ENCODE results near the gene FARSA. TPM values are rescaled to one million over a fixed set of nuclear protein-coding genes. Genes with fewer than 3 reads are reported as not detected.
A peak's percentile ranks its signal among the peaks of the same experiment; 100 is the strongest.
"Not testable (repeated sequence)": the region's sequence is repeated elsewhere in the genome, so short reads cannot be mapped to it uniquely, and the experiment has no call there.

FARSA gene
- total RNA-seq, 2 donors from 2014 or later = 25.9 to 35.6 TPM

DNA sequence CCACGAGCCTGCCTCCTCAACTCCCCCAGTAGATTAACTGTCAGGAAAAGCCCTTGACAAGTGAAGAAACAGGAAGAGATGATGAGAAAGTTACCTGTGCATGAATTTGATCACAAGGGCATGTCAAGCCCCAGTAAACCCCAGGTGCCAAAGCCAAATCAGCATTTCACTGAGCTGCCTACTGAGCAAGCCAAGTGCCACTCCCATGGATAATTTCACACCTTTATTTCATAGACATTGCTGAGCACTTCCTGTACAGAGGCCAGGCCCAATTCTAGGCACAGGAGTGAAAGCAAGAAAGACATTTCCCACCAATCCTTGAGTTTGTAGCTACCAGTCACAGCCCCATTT lies 21.1 kb upstream of the FARSA start:
- no peak for DNase-seq
- intact Hi-C loops (cut with DNase I) = no loop called here
- no peak for ATAC-seq
- H3K36me3 ChIP-seq (replicated peaks in 1 of 2; ENCODE audit: insufficient read depth in 1 of 2, low read depth in 2 of 2) = peaks cover 0 to 16% of the 10 kb centered on the region in 2 donors
- H3K9me3 ChIP-seq = no peaks in the 10 kb centered on the region
- no peaks in the 10 kb centered on the region for H3K27me3 ChIP-seq
- H3K27ac ChIP-seq = peak overlapping the region in 1 of 4 donors; percentile 0
- TF ChIP-seq, protein P1, sequence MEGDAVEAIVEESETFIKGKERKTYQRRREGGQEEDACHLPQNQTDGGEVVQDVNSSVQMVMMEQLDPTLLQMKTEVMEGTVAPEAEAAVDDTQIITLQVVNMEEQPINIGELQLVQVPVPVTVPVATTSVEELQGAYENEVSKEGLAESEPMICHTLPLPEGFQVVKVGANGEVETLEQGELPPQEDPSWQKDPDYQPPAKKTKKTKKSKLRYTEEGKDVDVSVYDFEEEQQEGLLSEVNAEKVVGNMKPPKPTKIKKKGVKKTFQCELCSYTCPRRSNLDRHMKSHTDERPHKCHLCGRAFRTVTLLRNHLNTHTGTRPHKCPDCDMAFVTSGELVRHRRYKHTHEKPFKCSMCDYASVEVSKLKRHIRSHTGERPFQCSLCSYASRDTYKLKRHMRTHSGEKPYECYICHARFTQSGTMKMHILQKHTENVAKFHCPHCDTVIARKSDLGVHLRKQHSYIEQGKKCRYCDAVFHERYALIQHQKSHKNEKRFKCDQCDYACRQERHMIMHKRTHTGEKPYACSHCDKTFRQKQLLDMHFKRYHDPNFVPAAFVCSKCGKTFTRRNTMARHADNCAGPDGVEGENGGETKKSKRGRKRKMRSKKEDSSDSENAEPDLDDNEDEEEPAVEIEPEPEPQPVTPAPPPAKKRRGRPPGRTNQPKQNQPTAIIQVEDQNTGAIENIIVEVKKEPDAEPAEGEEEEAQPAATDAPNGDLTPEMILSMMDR (IDR thresholded peaks at IDR 0.05) = no peak
- no peak for TF ChIP-seq POLR2A (IDR thresholded peaks at IDR 0.05)
- H3K4me3 ChIP-seq = no peak overlapping the region
- WGBS, 2 donors = 39% methylated on average over 1 of the region's 1 CpG; no CpG with 5 or more reads in 1 of the 2 donors
- peaks cover 38% of the 10 kb centered on the region for H3K4me1 ChIP-seq

DNA sequence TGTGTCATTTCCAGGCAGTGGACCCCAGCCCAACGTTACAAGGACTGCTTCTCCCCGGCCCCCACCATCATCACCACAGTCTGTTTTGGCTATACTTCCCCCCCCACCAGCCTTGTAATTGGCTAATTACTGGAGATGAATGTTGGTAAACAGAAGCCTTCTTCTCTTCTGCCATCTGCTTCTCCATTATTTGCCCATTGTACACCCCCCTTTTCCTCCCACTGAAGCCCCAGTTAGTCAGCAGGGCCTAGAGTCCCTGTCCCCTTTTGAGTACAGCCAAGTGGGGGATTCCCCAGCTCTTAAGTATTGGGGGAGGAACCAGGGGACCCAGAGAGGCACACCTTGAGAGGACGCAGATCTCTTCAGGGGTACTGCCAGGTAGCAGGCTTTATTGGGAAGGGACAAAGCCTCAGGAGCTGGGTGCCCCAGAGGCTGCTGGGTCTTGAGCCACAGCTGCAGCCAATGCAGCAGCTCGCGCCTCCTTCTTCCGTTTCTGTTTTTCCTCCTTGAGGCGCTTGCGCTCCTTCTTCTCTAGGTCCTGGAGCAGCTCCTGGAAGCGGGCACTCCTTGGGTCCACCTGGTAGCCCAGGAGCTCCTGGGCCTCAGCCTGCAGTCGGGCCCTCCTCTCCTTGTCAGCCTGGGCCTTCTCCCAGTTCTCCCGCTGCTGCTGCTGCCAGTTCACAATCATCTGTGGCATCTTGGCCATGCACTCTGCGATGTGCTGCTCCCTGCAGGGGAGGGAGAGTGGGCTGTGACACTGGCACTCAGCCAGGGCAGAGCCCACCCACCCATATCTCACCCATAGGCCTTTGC lies 20.5 kb upstream of the FARSA start:
- intact Hi-C loops (cut with DNase I) = no loop called here
- no peak for DNase-seq
- peaks cover 38% of the 10 kb centered on the region for H3K4me1 ChIP-seq
- peak overlapping the region in 1 of 4 donors; percentile 0 for H3K27ac ChIP-seq
- H3K9me3 ChIP-seq = no peaks in the 10 kb centered on the region
- H3K36me3 ChIP-seq (replicated peaks in 1 of 2; ENCODE audit: insufficient read depth in 1 of 2, low read depth in 2 of 2) = peaks cover 1 to 20% of the 10 kb centered on the region in 2 donors
- H3K4me3 ChIP-seq = no peak overlapping the region
- no peaks in the 10 kb centered on the region for H3K27me3 ChIP-seq
- ATAC-seq = no peak
- TF ChIP-seq, protein P1 (IDR thresholded peaks at IDR 0.05) = no peak
- TF ChIP-seq POLR2A (IDR thresholded peaks at IDR 0.05) = no peak
- WGBS, 2 donors = 59 to 66% methylated on average over 11 to 12 of the region's 12 CpGs

DNA sequence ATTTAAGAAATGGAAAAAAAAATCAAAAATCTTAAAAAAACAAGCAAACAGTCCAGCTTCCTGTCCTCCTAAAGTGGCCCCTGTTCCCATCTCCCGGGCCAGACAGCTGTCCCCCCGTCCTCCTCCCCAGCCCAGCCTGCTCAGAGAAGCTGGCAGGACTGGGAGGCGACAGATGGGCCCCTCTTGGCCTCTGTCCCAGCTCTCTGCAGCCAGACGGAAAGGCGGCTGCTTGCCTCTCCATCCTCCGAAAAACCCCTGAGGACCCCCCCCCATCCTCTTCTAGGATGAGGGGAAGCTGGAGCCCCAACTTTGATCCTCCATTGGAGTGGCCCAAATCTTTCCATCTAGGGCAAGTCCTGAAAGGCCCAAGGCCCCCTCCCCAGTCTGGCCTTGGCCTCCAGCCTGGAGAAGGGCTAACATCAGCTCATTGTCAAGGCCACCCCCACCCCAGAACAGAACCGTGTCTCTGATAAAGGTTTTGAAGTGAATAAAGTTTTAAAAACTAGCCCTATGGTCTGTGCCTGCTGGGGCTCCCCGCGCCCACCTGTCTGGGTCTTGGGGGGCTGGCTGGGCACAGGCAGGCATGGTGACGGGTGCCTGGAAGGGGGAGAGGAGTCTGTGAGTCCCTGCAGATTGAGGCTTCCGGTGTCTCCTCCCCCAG lies 19.8 kb upstream of the FARSA start:
- DNase-seq (no peak), ATAC-seq (no peak)
- peak overlapping the region in 2 of 4 donors; percentile 10 to 52 for H3K27ac ChIP-seq
- intact Hi-C loops (cut with DNase I) = no loop called here
- H3K4me1 ChIP-seq = peaks cover 39% of the 10 kb centered on the region
- no peaks in the 10 kb centered on the region for H3K9me3 ChIP-seq
- WGBS, 2 donors = 44 to 53% methylated on average over 7 to 10 of the region's 11 CpGs
- no peak overlapping the region for H3K4me3 ChIP-seq
- no peak for TF ChIP-seq POLR2A (IDR thresholded peaks at IDR 0.05)
- TF ChIP-seq, protein P1 (IDR thresholded peaks at IDR 0.05) = no peak
- H3K36me3 ChIP-seq (replicated peaks in 1 of 2; ENCODE audit: insufficient read depth in 1 of 2, low read depth in 2 of 2) = peaks cover 8 to 28% of the 10 kb centered on the region in 2 donors
- no peaks in the 10 kb centered on the region for H3K27me3 ChIP-seq

DNA sequence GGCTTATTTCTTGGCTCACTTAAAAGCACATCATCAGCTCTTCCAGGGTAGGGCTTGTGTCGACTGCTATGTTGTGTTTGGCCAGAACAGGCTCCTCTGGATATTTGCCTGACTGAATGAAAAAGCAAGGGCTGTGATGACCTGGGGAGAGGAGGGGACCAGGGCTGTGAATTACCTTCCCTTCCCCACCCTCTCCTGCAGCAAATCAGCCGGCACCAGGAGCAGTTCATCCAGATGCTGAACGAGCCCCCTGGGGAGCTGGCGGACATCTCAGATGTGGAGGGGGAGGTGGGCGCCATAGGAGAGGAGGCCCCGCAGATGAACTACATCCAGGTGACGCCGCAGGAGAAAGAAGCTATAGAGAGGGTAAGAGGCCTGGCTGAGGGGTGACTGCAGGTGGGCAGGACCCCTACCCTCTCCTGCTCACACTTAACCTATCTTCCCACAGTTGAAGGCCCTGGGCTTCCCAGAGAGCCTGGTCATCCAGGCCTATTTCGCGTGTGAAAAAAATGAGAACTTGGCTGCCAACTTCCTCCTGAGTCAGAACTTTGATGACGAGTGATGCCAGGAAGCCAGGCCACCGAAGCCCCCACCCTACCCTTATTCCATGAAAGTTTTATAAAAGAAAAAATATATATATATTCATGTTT lies 19.1 kb upstream of the FARSA start:
- Histone ChIP-seq H3K27ac (peak overlapping the region in 2 of 4 donors; percentile 10 to 52), H3K36me3 (replicated peaks in 1 of 2; ENCODE audit: insufficient read depth in 1 of 2, low read depth in 2 of 2) (peaks cover 8 to 31% of the 10 kb centered on the region in 2 donors), H3K27me3 (no peaks in the 10 kb centered on the region), H3K4me1 (peaks cover 45% of the 10 kb centered on the region), H3K4me3 (no peak overlapping the region), H3K9me3 (no peaks in the 10 kb centered on the region)
- ATAC-seq (no peak), DNase-seq (no peak)
- intact Hi-C loops (cut with DNase I) = no loop called here
- TF ChIP-seq POLR2A (IDR thresholded peaks at IDR 0.05) = no peak
- TF ChIP-seq, protein P1 (IDR thresholded peaks at IDR 0.05) = no peak
- WGBS, 2 donors = 53 to 60% methylated on average over 5 to 12 of the region's 12 CpGs

DNA sequence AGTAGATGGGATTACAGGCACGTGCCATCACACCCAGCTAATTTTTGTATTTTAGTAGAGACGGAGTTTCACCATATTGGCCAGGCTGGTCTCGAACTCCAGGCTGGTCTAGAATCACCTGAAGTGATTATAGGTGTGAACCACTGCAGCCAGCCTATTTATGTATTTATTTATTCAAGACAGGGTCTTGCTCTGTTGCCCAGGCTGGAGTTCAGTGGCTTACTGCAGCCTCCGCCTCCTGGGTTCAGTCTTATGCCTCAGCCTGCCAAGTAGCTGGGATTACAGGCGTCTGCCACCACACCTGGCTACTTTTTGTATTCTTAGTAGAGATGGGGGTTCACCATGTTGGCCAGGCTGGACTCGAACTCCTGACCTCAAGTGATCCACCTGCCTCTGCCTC lies 18.5 kb upstream of the FARSA start:
- H3K27me3 ChIP-seq; intact Hi-C loops (cut with DNase I); DNase-seq; H3K4me3 ChIP-seq; ATAC-seq; H3K9me3 ChIP-seq: not testable (repeated sequence)
- Histone ChIP-seq H3K27ac (peak overlapping the region in 1 of 4 donors; percentile 10), H3K36me3 (replicated peaks in 1 of 2; ENCODE audit: insufficient read depth in 1 of 2, low read depth in 2 of 2) (peaks cover 8 to 31% of the 10 kb centered on the region in 2 donors), H3K4me1 (peaks cover 47% of the 10 kb centered on the region)
- 93% methylated on average over 6 of the region's 6 CpGs for WGBS, 2 donors

Measured in body of pancreas (tissue), 4 donors.